NCI-H345 treated with DMSO at 0.1 percent for 48 hours (cell line): ENCODE results near the gene RPS3A.
"Not testable (repeated sequence)": the region's sequence is repeated elsewhere in the genome, so short reads cannot be mapped to it uniquely, and the experiment has no call there.

ENCODE experiments used
- DNase-seq: peaks from one replicate; lab custom pipeline; 2025; ENCODE audit not compliant: unreplicated experiment; lab: John Stamatoyannopoulos, UW

The RPS3A gene

GRCh38 chr4:151099229-151099975 lies at the start of gene RPS3A:
Gene RPS3A, plus strand, starts transcription at chr4:151099628. Its CDS starts 25 bp downstream, at chr4:151099653.
- peak; percentile 80 for DNase-seq

- no peak for DNase-seq
Observed at GRCh38 chr4:151052785-151053184, 46.6 kb upstream of the RPS3A start.

- DNase-seq, result no peak
Observed at GRCh38 chr4:151055539-151055938, 43.9 kb upstream of the RPS3A start.

- DNase-seq, result not testable (repeated sequence)
Observed at GRCh38 chr4:151063143-151063542, 36.3 kb upstream of the RPS3A start.

GRCh38 chr4:151067316-151067970 lies 32.0 kb upstream of the RPS3A start:
- no peak for DNase-seq

GRCh38 chr4:151074416-151074916 lies 25.0 kb upstream of the RPS3A start:
- DNase-seq, result no peak

DNA sequence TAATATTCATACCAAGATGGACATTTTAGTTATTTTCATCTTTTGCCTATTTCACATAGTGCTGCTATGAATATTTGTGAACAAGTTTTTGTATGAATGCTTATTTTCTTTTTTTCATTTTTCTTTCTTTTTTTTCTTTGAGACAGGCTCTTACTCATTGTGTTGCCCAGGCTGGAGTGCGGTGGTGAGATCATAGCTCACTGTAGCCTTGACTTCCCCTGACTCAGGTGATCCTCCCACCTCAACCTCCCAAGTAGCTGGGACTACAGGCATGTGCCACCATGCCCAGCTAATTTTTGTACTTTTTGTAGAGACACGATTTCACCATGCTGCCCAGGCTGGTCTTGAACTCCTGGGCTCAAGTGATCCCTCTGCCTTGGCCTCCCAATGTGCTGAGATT lies 21.4 kb upstream of the RPS3A start:
- DNase-seq, result not testable (repeated sequence)

- no peak for DNase-seq
Observed at GRCh38 chr4:151087467-151087866, 12.0 kb upstream of the RPS3A start.

DNA sequence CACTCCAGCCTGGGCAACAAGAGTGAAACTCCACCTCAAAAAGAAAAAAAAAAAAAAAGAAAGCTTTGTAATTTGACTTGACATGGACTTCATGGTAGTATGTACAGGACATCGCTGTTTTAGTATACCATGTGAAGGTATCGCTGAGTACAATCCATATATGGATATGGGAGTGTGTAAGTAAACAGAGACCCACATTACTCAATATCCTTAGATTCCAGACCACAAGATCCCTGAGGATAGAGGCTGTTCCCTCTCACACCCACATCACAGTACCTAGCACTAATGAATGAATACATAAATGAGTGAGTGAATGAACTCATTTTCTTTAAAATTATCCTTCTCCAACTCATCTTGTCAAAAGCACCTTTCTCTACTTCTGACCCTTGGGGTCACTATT lies 8.4 kb upstream of the RPS3A start:
- DNase-seq, result no peak

DNA sequence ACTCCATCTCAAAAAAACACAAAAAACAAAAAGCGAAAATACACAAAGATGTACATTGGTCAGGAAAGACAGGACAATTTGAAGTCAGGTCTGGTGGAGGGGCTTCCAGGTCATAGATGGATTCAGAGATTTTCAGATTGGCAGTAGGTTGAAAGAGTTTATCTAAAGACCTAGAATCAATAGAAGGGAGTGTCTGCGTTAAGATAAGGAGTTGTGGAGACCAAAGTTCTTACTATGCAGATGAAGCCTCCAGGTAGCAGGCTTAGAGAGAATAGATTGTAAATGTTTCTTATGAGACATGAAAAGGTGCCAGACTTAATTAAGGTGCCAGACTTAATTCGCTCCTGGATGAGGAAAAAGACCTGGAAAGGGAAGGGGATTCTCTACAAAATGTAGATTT lies 6.9 kb upstream of the RPS3A start:
- no peak for DNase-seq

GRCh38 chr4:151093203-151093602 lies 6.2 kb upstream of the RPS3A start:
- DNase-seq, result no peak

- DNase-seq, result no peak
Observed at GRCh38 chr4:151094290-151094751, 5.1 kb upstream of the RPS3A start.

DNA sequence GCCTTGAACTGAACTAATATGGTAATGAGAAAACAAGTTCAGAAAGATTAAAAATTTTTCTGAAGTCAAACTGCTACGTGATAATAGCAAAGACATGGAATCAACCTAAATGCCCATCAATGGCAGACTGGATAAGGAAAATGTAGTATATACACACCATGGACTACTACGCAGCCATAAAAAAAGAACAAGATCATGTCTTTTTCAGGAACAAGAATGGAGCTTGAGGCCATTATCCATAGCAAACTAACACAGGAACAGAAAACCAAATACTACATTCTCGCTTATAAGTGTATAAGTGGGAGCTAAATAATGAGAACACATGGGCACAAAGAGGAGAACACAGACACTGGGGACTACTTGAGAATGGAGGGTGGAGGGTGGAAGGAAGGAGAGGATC lies 4.3 kb upstream of the RPS3A start:
- DNase-seq, result no peak

GRCh38 chr4:151097759-151098158 lies 1.7 kb upstream of the RPS3A start:
- no peak for DNase-seq

DNA sequence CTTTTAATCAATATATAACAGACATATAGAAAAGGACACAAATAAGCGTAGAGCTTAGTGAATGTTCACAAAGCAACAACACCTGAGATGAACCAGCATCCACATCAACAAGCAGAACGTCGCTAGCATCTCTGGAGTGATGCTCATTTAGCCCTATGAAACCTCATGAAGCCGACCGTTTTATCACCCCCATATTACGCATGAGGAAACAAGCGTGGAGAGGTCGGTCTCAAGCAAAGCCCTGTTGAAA lies 524 bp upstream of the RPS3A start:
- peak; percentile 23 for DNase-seq

DNA sequence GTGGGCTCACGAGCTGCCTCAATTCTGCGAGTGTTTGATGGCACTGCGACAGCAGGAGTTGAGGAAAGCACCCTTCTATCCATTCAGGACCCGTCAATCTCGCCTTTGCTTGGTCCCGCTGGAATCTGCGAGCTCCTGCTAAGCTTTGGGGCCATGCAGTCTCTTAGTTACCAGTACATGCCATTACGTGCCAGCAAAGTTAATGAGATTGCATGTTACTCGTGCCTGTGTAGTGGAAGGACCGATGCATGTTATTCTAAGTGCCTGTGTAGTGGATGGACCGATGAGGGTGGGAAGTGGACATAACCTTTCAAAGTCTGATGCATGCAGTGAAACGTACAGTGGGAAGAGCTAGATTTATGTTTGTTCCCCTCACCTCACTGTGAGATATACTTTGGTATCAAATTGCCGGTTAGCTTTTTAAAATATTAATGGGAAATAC lies 569 bp downstream of the RPS3A start:
- no peak for DNase-seq

DNA sequence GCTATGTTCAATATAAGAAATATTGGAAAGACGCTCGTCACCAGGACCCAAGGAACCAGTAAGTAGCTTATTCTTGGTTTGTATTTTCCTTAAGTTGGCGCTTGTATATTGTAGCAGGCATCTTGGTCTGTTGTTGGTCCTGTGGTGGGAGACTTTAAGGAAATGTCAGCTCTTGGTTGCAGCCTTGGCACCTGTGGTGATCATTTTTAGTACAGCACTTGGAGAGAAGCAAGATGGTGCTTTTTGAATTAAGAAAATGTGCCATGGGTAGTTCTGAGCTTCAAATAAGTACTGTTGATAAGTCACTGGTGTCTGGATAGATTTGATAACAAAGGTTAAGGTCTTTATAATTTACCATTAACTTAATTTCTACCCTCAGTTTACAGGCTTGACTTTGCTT lies 1.1 kb downstream of the RPS3A start:
- no peak for DNase-seq

DNA sequence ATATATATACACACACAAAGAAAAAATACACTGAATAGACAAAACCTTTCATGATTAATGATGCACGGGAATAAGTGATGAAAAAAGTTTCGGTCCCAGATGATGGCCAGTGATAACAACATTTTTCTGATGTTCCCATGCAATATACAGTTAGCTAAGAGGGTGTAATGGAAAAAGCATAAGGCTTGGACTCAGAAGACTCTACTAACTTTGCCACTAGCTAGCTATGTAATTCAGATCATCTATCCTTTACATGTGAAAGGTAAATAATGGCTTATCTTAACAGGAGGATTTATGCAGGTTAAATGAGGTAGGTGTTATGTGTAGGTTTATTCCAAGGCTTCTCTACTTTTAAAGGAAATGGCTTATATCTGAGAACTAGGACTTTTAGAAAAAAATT lies 4.3 kb downstream of the RPS3A start:
- DNase-seq, result no peak

DNA sequence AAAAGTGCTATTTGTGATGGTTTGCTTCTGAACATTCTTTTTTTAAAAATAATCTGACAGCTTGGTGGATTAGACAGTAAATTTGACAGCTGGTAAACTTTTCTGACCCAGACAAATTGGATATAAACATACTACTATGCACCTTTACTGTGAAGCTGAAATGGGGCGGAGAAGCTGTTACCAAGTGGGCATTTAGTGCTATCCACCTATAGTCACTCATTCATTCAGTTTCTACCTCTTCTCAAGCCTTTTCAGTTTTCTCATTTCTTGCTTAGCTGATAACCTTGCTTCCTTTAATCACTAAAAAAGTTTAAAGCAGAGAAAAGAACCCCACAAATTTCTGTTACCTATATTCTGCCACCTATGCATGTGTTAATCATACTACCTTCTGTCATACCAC lies 5.2 kb downstream of the RPS3A start:
- no peak for DNase-seq

DNA sequence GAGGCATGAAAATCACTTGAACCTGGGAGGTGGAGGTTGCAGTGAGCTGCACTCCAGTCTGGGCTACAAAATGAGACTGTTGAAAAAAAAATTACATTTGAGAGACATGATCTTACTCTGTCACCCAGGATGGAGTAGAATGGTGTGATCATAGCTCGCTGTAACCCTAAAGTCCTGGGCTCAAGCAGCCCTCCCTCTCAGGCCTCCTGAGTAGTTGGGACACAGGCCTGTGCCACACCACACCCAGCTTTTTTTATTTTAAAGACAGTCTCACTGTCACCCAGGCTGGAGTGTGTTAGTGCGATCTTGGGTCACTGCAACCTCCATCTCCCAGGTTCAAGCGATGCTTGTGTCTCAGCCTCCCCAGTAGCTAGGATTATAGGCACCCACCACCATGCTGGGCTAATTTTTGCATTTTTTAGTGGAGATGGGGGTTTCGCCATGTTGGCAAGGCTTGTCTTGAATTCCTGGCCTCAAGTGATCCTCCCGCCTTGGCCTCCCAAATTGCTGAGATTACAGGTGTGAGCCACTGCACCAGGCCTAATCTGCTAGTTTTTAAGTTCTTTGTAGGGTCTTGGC lies 6.1 kb downstream of the RPS3A start:
- no peak for DNase-seq

GRCh38 chr4:151107063-151107462 lies 7.6 kb downstream of the RPS3A start:
- no peak for DNase-seq

DNA sequence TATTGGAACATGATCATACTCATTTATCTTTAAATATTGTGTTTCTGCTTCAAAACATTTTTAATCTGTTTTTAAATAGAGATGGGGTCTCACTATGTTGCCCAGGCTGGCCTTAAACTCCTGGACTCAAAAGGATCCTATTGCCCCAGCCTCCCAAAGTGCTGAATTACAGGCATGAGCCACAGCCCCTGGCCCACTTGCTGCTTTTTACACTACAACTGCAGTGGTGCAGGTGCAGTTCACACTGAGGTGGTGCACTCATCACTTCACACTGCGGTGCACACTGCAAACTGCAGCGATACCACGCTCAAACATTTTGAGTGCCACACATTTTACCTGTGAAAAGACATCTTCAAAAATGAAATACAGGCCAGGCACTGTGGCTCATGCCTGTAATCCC lies 10.8 kb downstream of the RPS3A start:
- no peak for DNase-seq
